ELF-1 (cell line): ENCODE measurements around the gene SREBF1.

Experiments
- DNase-seq: peaks from one replicate; pipeline ENCODE4 v3.0.0-alpha.2; 2016; ENCODE audit warnings: low read depth, low spot score

The SREBF1 gene

DNA sequence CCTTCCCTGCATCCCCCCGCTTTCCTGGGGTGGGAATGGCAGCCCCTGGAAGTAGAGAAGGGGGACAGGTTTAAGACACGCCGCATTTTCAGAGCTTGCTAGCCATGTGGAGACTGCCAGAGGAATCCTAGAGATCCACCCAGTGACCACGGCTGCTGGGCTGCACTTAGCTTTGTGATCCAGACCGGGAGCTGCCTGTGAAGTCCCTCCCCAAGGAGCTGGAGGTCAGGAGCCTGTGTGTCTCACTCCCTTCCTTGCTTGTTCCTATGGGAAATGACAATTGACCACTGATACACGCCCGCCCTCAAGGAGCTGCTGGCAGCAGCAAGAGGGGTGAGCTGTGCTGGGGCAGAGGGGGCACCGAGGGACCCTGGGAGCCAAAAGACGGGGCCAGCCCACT is 73.7 kb downstream of the SREBF1 start:
- no peak for DNase-seq

DNA sequence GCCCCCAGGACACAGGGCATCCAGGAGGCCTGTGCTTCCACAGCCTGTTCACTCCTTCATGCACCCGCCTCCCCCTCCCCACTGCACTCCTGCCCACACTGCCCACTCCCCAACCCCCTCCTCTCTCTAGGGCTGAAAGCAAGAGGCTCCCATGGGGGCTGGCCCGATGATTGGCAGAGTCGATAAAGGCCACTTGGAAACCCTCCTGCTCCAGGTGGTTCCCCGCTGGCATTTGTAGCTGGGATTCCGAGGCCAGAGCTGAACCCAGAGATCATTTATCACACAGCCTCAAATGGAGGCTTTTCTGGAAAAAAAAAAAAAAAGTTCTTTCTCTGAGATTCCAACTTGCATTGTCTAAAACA is 74.1 kb downstream of the SREBF1 start:
- no peak for DNase-seq
